Vagina (tissue), 2 donors: ENCODE results near the gene ANO6.

ENCODE experiments used
- CTCF ChIP-seq, 3 experiments: fragments of 450-650 bp in 2 of 3; fragments of 200-600 bp in 1 of 3; sonication (generic) in 1 of 3; IDR thresholded peaks; one replicate each; pipeline ENCODE4 v1.5.1; 2017 to 2019; ENCODE audit warnings: antibody characterized with exemption in 3 of 3, mild to moderate bottlenecking in 2 of 3, moderate library complexity in 2 of 3
- POLR2A ChIP-seq, 2 donors: fragments of 450-650 bp; IDR thresholded peaks; one replicate each; pipeline ENCODE4 v1.6.1; 2017; ENCODE audit warnings: antibody characterized with exemption in 2 of 2, mild to moderate bottlenecking in 2 of 2, moderate library complexity in 2 of 2
- POLR2AphosphoS5 ChIP-seq, 2 donors: sonication (generic); formaldehyde crosslinking; IDR thresholded peaks; one replicate each; pipeline ENCODE4 v1.9.0; 2017; ENCODE audit warnings: antibody characterized with exemption in 2 of 2, mild to moderate bottlenecking in 2 of 2, low read depth in 1 of 2; ENCODE audit not compliant: insufficient read depth in 1 of 2

- no peak for TF ChIP-seq POLR2A (IDR thresholded peaks at IDR 0.05)
- no peak for TF ChIP-seq CTCF (IDR thresholded peaks at IDR 0.05)
- no peak for TF ChIP-seq POLR2AphosphoS5 (IDR thresholded peaks at IDR 0.05; ENCODE audit: insufficient read depth in 1 of 2, low read depth in 1 of 2)
Observed at GRCh38 chr12:45242180-45242579, 26.3 kb downstream of the ANO6 start.
